NOMO-1 (cell line): ENCODE measurements around the gene ETFRF1.

ENCODE experiments used
- DNase-seq, 2 experiments: peaks; one replicate each; lab custom pipeline; 2025; ENCODE audit not compliant: unreplicated experiment in 2 of 2; lab: John Stamatoyannopoulos, UW

Gene ETFRF1

GRCh38 chr12:25208554-25208953, 13.5 kb downstream of the ETFRF1 start:
- no peak for DNase-seq

- no peak for DNase-seq
Observed at GRCh38 chr12:25213338-25213737, 18.3 kb downstream of the ETFRF1 start.

- no peak for DNase-seq
Observed at GRCh38 chr12:25236190-25236589, 41.2 kb downstream of the ETFRF1 start.

- DNase-seq = no peak
Observed at GRCh38 chr12:25236626-25237025, 41.6 kb downstream of the ETFRF1 start.

GRCh38 chr12:25241167-25242020, 46.4 kb downstream of the ETFRF1 start:
- peak; percentile 4 to 26 for DNase-seq

GRCh38 chr12:25242981-25243679, 48.1 kb downstream of the ETFRF1 start:
- no peak for DNase-seq

- no peak for DNase-seq
Observed at GRCh38 chr12:25243680-25243990, 48.6 kb downstream of the ETFRF1 start.

- no peak for DNase-seq
Observed at GRCh38 chr12:25245491-25245890, 50.5 kb downstream of the ETFRF1 start.

- DNase-seq = no peak
Observed at GRCh38 chr12:25248137-25248536, 53.1 kb downstream of the ETFRF1 start.

- no peak for DNase-seq
Observed at GRCh38 chr12:25248732-25249131, 53.7 kb downstream of the ETFRF1 start.

- DNase-seq = peak; percentile 2 to 29
Observed at GRCh38 chr12:25249931-25250738, 55.1 kb downstream of the ETFRF1 start.

- DNase-seq = peak; percentile 96 to 98
Observed at GRCh38 chr12:25250744-25251730, 56.0 kb downstream of the ETFRF1 start, which contains the start of gene KRAS. Gene KRAS (minus strand): TSS chr12:25250929.

GRCh38 chr12:25251769-25252168, 56.7 kb downstream of the ETFRF1 start:
- DNase-seq = no peak

- no peak for DNase-seq
Observed at GRCh38 chr12:25252946-25253345, 57.9 kb downstream of the ETFRF1 start.

GRCh38 chr12:25253371-25254068, 58.5 kb downstream of the ETFRF1 start:
- no peak for DNase-seq

- no peak for DNase-seq
Observed at GRCh38 chr12:25254271-25254880, 59.3 kb downstream of the ETFRF1 start.
